Measurements from ENCODE around the gene OR4K17.
"Not testable (repeated sequence)": the region's sequence is repeated elsewhere in the genome, so short reads cannot be mapped to it uniquely, and the experiment has no call there.

OR4K17 gene, protein sequence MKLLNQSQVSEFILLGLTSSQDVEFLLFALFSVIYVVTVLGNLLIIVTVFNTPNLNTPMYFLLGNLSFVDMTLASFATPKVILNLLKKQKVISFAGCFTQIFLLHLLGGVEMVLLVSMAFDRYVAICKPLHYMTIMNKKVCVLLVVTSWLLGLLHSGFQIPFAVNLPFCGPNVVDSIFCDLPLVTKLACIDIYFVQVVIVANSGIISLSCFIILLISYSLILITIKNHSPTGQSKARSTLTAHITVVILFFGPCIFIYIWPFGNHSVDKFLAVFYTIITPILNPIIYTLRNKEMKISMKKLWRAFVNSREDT

DNA sequence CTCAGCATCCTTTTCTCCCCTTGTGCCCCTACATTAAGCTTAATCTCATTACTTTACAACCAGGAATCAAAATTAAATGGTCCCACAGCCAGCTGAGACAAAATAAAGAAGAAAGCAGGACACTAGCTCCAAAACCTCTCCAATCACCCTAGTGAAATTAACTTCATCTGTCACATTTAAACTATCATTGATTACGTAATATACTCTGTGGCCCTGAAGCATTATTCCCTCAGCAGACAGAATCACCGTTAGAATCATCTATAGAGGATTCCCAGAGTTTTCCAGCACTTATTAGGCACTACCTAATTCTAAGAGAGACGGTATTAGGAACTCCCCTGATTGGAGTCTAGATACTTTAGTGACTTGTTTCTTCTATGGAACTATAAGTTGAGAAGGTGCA, at the start of gene OR4K17:
OR4K17 (plus strand) TSS at position 302 of the 400 bp plus-strand sequence. CDS start 6,761 bp downstream, outside the sequence.
- no peak for DNase-seq

DNA sequence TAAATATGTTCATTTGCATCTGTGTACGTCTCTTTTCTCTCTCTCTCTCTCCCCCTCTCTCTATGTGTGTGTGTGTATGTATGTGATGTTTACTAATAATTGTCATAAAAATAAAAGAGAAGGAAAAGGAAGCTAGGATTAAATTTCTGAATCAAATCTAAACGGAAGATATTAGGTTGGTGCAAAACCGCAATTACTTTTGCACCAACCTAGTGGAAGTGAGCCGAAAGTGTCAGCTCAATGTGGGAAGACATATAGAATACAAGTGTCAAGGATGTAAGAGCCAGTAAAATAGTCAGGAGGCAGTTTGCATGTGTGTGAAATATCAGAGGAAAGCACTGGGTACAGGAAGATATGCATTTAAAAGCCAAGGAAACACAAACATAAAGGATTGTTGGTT, 18.5 kb upstream of the OR4K17 start:
- DNase-seq, result no peak

DNA sequence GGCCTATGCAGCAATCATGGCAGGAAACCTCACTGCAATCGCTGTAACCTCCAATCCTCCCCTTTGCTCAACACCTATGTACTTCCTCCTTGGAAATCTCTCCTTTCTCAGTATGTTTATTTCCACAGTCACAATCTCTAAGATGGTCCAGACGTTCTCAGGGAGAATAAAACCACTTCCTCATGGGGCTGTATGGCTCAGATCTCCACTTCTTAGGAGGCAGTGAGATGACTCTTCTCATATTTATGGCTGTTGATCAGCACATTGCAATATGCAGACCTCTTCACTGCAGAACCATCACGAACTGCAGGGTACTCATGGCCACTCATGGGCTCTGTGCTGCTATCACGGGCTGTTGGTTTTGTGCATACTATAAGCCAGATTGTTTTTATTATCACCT, 17.1 kb upstream of the OR4K17 start:
- no peak for DNase-seq

DNA sequence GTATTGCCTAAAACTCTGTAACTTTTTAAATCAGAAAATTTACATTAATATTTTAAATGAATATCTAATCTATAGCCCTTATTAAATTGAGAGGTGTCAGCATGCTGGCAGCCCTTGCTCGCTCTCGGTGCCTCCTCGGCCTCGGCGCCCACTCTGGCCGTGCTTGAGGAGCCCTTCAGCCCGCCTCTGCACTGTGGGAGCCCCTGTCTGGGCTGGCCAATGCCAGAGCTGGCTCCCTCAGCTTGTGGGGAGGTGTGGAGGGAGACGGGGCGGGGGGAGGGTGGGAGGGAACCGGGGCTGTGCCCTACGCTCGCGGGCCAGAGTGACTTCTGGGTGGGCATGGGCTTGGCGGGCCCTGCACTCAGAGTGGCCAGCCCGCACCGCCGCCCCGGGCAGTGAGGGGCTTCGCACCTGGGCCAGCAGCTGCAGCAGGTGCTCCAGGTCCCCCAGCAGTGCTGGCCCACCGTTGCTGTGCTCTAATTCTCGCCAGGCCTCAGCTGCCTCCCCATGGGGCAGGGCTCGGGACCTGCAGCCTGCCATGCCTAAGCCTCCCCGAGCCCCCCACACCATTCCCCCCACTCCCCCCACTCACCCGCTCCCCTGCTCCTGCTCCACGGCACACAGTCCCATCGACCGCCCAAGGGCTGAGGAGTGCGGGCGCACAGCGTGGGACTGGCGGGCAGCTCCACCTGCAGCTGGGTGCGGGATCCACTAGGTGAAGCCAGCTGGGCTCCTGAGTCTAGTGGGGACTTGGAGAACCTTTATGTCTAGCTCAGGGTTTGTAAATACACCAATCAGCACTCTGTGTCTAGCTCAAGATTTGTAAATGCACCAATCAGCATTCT, 11.4 kb upstream of the OR4K17 start:
- not testable (repeated sequence) for DNase-seq

DNA sequence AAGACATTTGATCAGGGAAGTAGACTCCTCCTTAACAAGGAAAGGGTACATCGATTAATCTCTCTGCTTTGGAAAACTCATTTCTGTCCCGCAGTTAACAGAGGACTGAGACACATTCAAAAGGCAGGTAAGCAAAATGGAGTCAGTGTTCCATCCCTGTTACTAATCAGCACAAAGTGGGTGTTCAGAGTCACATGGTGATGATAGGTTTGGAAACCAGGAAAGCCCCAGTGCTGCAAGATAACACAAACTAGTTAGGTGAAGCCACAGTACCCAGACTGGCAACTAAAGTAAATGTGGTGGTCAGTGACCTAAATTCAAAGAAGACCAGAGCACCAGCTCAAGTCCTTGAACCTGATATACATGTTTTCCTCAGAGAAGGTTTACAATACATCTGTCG, 1.8 kb downstream of the OR4K17 start:
- no peak for DNase-seq

DNA sequence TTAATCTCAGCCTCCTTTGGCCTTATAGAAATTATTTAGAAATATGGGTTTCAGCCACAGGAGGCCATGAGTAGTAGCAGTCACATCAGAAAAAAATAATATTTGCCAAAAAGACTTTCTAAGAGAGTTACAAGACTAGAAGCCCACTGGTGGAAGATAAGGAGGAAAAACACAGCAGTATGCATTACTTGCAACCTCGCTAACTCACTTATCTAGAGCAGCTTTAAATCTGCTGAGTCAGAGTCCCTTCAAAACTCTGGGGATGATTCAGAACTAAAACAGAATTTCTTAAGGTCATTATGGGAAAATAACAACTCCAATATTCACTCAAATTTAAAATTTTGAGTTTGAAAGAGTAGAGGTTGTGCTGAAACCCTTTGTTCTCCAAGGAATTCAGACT, 6.2 kb downstream of the OR4K17 start:
- DNase-seq, result no peak

DNA sequence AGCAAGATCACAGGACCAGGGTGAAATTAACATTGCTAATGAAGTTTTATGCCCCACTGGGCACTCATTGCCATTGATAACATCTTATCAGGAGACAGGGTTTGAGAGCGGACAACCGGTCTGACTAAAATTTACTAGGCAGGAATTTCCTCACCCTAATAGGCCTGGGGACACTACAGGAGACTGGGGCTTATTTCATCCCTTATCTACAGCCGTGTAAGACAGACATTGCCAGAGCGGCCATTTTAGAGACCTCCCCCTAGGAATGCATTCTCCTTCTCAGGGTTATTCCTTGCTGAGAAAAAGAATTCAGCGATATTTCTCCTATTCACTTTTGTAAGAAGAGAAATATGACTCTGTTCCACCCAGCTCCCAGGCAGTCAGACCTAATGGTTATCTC, 8.3 kb downstream of the OR4K17 start:
- DNase-seq, result no peak

DNA sequence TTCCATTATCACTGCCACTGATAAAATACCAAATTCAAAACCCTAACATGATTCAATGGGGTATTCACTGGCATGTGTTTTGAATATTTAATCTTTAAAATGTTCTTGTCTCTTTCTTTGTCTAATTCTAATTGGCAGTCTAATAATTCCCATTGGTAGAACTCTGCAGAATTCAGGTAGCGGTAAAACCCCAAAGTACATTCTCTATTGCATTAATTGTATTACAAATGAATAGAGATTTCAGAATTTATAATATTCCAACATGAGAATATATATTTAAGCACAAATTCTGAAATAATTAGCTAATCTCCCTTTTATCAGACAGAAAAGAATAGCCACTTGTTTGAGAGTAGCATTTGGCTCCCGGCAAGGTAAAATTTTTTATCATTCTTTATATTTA, 28.0 kb downstream of the OR4K17 start, which contains the start of gene OR4N5:
OR4N5 (plus strand) TSS at position 301 of the 400 bp plus-strand sequence. CDS start 4,916 bp downstream, outside the sequence.
- no peak for DNase-seq

DNA sequence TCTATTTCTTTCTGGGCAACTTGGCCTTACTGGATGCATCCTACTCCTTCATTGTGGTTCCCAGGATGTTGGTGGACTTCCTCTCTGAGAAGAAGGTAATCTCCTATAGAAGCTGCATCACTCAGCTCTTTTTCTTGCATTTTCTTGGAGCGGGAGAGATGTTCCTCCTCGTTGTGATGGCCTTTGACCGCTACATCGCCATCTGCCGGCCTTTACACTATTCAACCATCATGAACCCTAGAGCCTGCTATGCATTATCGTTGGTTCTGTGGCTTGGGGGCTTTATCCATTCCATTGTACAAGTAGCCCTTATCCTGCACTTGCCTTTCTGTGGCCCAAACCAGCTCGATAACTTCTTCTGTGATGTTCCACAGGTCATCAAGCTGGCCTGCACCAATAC, 33.4 kb downstream of the OR4K17 start:
- DNase-seq, result no peak

DNA sequence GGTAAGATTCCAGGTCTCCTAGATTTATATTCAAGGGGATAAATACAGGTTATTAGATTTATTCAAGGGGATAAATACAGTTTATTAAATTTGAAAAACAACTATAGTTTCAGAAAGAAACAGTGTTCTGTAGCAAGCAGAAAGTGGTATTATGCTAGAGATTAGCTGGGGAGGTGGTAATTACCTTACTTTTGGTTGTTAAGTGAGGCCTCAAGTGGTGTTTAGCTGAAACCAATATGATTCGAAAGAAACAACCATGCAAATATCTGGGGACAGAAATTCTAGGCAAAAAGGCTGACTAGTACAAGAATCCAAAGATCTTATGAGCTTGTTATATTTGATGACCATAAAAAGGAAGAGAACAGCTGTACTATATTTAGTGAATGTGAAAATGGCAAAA, 34.3 kb downstream of the OR4K17 start:
- DNase-seq, result no peak

DNA sequence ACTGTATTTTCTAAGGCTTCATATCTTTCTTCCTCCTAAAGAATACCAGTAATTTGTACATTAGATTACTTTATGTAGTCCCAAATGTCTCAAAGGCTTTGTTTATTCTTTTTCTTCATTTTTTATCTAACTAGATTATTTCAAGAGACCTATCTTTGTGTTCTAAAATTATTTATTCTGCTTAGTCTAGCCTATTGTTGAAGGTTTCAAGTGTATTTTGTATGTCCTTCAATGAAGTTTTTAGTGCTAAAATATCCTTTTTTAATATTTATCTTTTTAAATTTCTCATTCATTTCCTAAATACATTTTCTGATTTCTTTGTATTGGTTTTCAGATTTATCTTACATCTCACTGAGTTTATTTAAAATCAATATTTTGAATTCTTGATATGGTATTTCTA, 53.9 kb downstream of the OR4K17 start:
- no peak for DNase-seq

DNA sequence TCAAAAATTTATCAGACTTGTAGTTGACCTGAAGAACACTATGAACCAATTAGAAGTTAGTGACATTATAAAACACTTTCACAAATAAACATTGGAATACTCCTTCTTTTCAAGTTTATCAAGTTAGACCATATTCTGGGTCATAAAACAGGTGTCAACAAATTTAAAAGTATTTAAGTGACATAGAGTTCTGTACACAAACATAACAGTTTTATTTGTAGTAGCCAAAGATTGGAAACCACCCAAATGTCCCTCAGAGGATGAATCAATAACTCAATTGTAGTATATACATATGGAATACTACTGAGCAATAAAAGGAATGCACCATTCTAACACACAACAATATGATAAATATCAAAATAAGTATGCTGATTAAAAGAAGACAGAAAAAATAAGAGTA, 56.6 kb downstream of the OR4K17 start:
- DNase-seq, result no peak

DNA sequence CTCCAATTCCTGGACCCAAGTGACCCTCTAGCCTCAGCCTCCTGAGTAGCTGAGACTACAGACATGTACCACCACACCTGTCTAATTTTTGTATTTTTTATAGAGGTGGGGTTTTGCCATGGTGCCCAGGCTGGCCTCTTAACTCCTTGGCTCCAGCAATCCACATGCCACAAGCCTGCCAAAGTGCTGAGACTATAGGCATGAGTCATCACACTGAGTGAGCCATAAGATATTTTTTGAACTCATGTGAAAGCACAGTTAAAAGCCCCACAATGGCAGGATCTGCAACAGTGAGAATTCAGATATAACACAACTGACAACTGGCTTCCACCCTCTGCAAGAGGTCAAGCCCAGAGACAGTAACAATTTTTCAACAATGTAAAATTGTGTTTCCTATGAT, 59.3 kb downstream of the OR4K17 start:
- DNase-seq, result not testable (repeated sequence)

Data from activated T-cell treated with anti-CD3 and anti-CD28 coated beads for 4 hours (primary cell).